ENCODE data around the gene XRCC4.

GRCh38 chr5:83368319-83368718 lies 291.0 kb downstream of the XRCC4 start:
- no peak for TF ChIP-seq CTCF (optimal IDR thresholded peaks at IDR 0.05 in 1 of 3, IDR thresholded peaks at IDR 0.05 in 1 of 3, conservative IDR thresholded peaks at IDR 0.05 in 1 of 3; ENCODE audit: extremely low read depth in 1 of 3, insufficient read depth in 2 of 3, low read length in 3 of 3)
- no peak for TF ChIP-seq EZH2 (IDR thresholded peaks at IDR 0.05; ENCODE audit: low read length)

Data from keratinocyte (primary cell).